SK-N-SH (cell line): ENCODE results near the gene GTF2H4.

ENCODE experiments used
- CTCF ChIP-seq: fragments of 200-600 bp; sonication (generic); IDR thresholded peaks from 2 replicates; pipeline ENCODE4 v1.6.1; 2017; ENCODE audit warnings: antibody characterized with exemption, mild to moderate bottlenecking, moderate library complexity
- EZH2phosphoT487 ChIP-seq: fragments of 200-600 bp; sonication (generic); IDR thresholded peaks from 2 replicates; pipeline ENCODE4 v1.6.1; 2017; ENCODE audit warnings: low read depth, mixed run types, mild to moderate bottlenecking, antibody characterized with exemption, moderate library complexity, borderline replicate concordance
- TAF1 ChIP-seq: IDR thresholded peaks from 2 replicates; pipeline ENCODE4 v1.6.1; 2012; ENCODE audit warnings: low read depth, mild to moderate bottlenecking, low read length, moderate library complexity, borderline replicate concordance
- TF ChIP-seq, protein P1 (sequence below): IDR thresholded peaks from 2 replicates; pipeline ENCODE4 v1.4.0; 2012; ENCODE audit warnings: low read depth, borderline replicate concordance

GRCh38 chr6:30882204-30882758 is 25.7 kb upstream of the GTF2H4 start:
- TF ChIP-seq TAF1 (no peak), EZH2phosphoT487 (no peak), CTCF (no peak)
- TF ChIP-seq, protein P1, sequence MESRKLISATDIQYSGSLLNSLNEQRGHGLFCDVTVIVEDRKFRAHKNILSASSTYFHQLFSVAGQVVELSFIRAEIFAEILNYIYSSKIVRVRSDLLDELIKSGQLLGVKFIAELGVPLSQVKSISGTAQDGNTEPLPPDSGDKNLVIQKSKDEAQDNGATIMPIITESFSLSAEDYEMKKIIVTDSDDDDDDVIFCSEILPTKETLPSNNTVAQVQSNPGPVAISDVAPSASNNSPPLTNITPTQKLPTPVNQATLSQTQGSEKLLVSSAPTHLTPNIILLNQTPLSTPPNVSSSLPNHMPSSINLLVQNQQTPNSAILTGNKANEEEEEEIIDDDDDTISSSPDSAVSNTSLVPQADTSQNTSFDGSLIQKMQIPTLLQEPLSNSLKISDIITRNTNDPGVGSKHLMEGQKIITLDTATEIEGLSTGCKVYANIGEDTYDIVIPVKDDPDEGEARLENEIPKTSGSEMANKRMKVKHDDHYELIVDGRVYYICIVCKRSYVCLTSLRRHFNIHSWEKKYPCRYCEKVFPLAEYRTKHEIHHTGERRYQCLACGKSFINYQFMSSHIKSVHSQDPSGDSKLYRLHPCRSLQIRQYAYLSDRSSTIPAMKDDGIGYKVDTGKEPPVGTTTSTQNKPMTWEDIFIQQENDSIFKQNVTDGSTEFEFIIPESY: no peak
